ENCODE data around the gene FNBP1. TPM values are rescaled to one million over a fixed set of nuclear protein-coding genes. Genes with fewer than 3 reads are reported as not detected.
"Not testable (repeated sequence)": the region's sequence is repeated elsewhere in the genome, so short reads cannot be mapped to it uniquely, and the experiment has no call there.

FNBP1 gene
- total and polyA plus RNA-seq, 3 donors from 2014 or later = 37.9 to 89.2 (median 76.6) TPM

DNA sequence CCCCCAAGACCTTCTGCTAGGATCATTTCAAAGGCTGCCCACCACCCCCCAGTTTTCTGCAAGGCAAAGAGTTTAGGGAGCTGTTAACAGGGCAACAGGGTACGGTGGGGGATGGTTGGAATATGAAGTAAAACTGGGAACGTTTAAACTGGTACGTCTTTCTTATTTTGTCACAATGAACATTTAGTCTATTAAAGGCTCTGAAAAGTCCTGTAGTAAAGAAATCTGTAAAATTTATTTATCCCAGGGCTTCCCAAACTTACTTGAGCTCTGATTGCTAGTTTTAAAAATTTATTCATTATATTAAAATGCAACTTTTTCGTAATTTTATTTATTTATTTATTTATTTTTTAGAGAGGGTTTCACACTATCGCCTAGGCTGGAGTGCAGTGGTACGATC, 145.7 kb downstream of the FNBP1 start:
- H3K4me1 ChIP-seq = peaks cover 8% of the 10 kb centered on the region
- DNase-seq = no peak
- 88 to 94% methylated on average over 6 of the region's 6 CpGs for WGBS, 2 donors
- no peaks in the 10 kb centered on the region for H3K9me3 ChIP-seq
- H3K4me3 ChIP-seq = no peak overlapping the region
- no peaks in the 10 kb centered on the region for H3K27me3 ChIP-seq
- no peak overlapping the region for H3K27ac ChIP-seq
- intact Hi-C loops (cut with DNase I; ENCODE audit: low total_unique reads) = no loop called here
- TF ChIP-seq, protein P1, sequence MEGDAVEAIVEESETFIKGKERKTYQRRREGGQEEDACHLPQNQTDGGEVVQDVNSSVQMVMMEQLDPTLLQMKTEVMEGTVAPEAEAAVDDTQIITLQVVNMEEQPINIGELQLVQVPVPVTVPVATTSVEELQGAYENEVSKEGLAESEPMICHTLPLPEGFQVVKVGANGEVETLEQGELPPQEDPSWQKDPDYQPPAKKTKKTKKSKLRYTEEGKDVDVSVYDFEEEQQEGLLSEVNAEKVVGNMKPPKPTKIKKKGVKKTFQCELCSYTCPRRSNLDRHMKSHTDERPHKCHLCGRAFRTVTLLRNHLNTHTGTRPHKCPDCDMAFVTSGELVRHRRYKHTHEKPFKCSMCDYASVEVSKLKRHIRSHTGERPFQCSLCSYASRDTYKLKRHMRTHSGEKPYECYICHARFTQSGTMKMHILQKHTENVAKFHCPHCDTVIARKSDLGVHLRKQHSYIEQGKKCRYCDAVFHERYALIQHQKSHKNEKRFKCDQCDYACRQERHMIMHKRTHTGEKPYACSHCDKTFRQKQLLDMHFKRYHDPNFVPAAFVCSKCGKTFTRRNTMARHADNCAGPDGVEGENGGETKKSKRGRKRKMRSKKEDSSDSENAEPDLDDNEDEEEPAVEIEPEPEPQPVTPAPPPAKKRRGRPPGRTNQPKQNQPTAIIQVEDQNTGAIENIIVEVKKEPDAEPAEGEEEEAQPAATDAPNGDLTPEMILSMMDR (IDR thresholded peaks at IDR 0.05) = no peak
- no peak for TF ChIP-seq POLR2A (IDR thresholded peaks at IDR 0.05)
- no peaks in the 10 kb centered on the region for H3K36me3 ChIP-seq (ENCODE audit: low read depth, missing control alignments)

DNA sequence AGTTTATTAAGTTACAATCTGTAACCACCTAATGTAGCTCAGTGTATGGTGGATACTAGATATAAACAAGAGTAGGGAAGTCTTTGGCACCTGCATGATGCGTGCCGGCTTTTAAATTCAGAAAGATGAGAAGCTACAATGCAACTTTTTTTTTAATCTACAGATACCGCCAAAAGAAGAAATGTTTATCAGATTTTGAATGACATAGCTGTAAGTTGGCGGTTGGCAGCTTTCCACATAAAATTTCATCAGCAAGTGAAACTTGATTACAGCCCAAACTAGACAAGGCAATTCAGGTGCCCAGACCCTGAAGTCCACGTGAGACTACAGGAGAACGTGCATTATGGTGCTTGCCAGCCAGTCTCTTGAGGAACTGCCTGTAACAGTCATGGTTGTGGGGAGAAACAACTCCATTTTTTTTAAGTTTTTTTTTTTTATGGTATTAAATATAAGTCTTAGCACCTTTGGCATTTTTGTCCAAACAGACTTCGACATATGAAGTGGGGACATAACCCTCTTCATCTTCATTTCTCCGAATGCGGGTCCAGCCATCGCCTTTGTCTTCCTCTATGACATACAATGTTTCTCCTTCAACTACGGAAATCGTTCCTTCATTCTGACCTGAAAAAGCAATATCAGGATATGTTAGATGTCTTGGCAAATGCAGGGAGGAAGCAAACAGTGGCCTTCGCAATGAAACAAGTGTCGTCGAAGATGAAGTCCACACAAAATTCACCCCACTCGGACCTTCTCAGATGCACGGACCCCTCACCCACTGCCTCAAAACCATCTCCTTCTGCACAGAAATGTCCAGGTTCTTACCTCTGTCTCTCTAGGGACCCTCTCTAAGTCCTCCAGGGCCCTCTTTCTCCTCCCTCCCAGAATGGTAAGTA, 147.4 kb downstream of the FNBP1 start:
- DNase-seq = peak; percentile 59
- TF ChIP-seq POLR2A (IDR thresholded peaks at IDR 0.05) = no peak
- TF ChIP-seq, protein P1 (IDR thresholded peaks at IDR 0.05) = no peak
- no peaks in the 10 kb centered on the region for H3K9me3 ChIP-seq
- no peaks in the 10 kb centered on the region for H3K36me3 ChIP-seq (ENCODE audit: low read depth, missing control alignments)
- H3K27me3 ChIP-seq = no peaks in the 10 kb centered on the region
- H3K4me1 ChIP-seq = peaks cover 12% of the 10 kb centered on the region
- H3K4me3 ChIP-seq = no peak overlapping the region
- H3K27ac ChIP-seq = no peak overlapping the region
- 71 to 80% methylated on average over 17 of the region's 17 CpGs for WGBS, 2 donors
- intact Hi-C loops (cut with DNase I; ENCODE audit: low total_unique reads) = no loop called here

DNA sequence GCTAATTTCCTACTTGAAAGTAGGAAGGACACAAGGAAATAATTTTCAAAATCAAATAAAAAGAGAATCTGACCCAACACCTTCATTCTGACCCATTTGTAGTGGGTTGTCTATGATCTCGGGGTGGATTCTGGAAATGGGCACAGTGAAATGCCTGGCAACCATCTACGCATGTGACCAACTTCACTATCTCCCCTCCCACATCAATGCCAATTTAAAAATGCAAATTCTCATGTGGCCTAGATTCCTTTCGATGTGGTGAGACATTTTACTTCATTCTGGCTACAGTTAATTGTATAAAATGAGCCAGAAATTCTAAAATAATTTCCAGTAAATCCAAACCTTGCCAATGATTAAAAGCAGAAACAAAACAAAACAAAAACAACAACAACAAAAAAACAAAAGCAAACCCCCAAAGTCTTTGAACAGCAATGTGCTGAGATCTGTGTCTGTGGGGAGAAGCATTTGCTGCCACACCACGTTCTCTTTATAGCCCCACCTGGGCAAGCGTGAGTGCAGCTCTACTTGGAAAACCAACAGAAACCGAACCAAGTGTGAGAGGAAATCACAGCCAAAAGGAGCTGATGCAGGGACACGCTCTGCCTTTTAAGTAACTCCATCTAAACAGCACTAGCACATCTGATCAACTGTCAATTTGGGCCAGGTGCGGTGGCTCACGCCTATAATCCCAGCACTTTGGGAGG, 148.7 kb downstream of the FNBP1 start:
- Histone ChIP-seq H3K27me3 (no peaks in the 10 kb centered on the region), H3K27ac (no peak overlapping the region), H3K36me3 (ENCODE audit: low read depth, missing control alignments) (no peaks in the 10 kb centered on the region), H3K9me3 (no peaks in the 10 kb centered on the region), H3K4me1 (peaks cover 12% of the 10 kb centered on the region), H3K4me3 (no peak overlapping the region)
- WGBS, 2 donors = 77 to 86% methylated on average over 9 of the region's 9 CpGs
- intact Hi-C loops (cut with DNase I; ENCODE audit: low total_unique reads) = no loop called here
- TF ChIP-seq, protein P1 (IDR thresholded peaks at IDR 0.05) = no peak
- no peak for TF ChIP-seq POLR2A (IDR thresholded peaks at IDR 0.05)
- no peak for DNase-seq

DNA sequence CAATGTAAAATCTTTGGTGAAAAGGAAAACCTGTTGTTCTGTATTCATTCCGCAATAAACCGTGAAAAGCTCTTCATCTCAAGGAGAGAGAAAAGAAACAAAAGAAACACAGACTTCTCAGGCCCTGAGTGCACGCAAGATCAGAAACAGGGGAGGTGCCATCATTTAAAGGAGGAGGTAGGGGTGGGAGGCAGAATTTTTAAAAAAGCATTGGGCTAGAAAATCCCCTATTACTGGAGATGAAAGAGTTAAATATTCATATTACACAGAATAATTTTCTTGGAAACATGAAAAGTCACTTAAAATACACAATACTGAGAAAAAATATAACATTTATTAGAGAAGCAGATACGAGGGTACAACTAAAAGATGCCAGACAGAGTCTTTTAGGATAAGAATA, 151.4 kb downstream of the FNBP1 start:
- Histone ChIP-seq H3K27me3 (no peaks in the 10 kb centered on the region), H3K27ac (peak overlapping the region in 1 of 2 donors; percentile 21), H3K4me3 (no peak overlapping the region), H3K9me3 (no peaks in the 10 kb centered on the region), H3K4me1 (peaks cover 20% of the 10 kb centered on the region), H3K36me3 (ENCODE audit: low read depth, missing control alignments) (no peaks in the 10 kb centered on the region)
- intact Hi-C loops (cut with DNase I; ENCODE audit: low total_unique reads) = no loop called here
- DNase-seq = no peak
- TF ChIP-seq POLR2A (IDR thresholded peaks at IDR 0.05) = no peak
- TF ChIP-seq, protein P1 (IDR thresholded peaks at IDR 0.05) = no peak
- WGBS, 2 donors = 38 to 47% methylated on average over 4 of the region's 4 CpGs

DNA sequence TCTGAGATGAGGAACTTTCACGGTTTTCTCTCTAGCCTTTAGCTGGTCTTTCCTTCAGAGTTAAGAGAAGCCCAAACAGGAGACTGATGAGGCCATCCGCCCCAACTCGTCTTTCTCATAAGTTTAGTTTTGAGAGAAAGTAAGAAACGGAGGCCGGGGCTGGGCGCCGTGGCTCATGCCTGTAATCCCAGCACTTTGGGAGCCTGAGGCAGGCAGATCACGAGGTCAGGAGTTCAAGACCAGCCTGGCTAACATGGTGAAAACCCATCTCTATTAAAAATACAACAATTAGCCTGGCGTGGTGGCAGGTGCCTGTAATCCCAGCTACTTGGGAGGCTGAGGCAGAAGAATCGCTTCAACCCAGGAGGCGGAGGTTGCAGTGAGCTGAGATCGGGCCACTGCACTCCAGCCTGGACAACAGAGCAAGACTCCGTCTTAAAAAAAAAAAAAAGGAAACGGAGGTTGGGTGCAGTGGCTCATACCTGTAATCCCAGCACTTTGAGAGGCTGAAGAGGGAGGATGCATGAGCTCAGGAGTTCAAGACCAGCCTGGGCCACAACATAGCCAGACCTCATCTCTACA, 152.2 kb downstream of the FNBP1 start:
- DNase-seq; intact Hi-C loops (cut with DNase I; ENCODE audit: low total_unique reads); H3K4me3 ChIP-seq; H3K27me3 ChIP-seq; H3K36me3 ChIP-seq (ENCODE audit: low read depth, missing control alignments); H3K9me3 ChIP-seq: not testable (repeated sequence)
- Histone ChIP-seq H3K4me1 (peaks cover 24% of the 10 kb centered on the region), H3K27ac (peak overlapping the region in 1 of 2 donors; percentile 21)
- WGBS, 2 donors = 77 to 89% methylated on average over 14 of the region's 14 CpGs
